ENCODE data around the gene RNF144B. TPM values are rescaled to one million over a fixed set of nuclear protein-coding genes. Genes with fewer than 3 reads are reported as not detected.
"Not testable (repeated sequence)": the region's sequence is repeated elsewhere in the genome, so short reads cannot be mapped to it uniquely, and the experiment has no call there.

RNF144B gene
- total and polyA plus RNA-seq, 2 experiments from 2014 or later: 4.2 to 9.0 TPM

- TF ChIP-seq ZNF462 (CRISPR knock-in tag; IDR thresholded peaks at IDR 0.05): no peak
Observed at GRCh38 chr6:18457065-18457737, 70.1 kb downstream of the RNF144B start (continued).

GRCh38 chr6:18458086-18458485 lies 70.9 kb downstream of the RNF144B start:
- not testable (repeated sequence) for H2AFZ ChIP-seq; H3K27ac ChIP-seq (ENCODE audit: low read depth); H3K9me2 ChIP-seq (ENCODE audit: insufficient read depth); H4K20me1 ChIP-seq (replicated peaks; ENCODE audit: insufficient read depth); H3K4me1 ChIP-seq (ENCODE audit: insufficient read depth); H3K27me3 ChIP-seq (ENCODE audit: insufficient read depth); H3K4me1 Mint-ChIP-seq; H3K27ac Mint-ChIP-seq; H3K36me3 ChIP-seq (ENCODE audit: insufficient read depth); DNase-seq (ENCODE audit: low spot score); ATAC-seq; H3K36me3 Mint-ChIP-seq (ENCODE audit: low read depth); H3K4me3 ChIP-seq; H3K9me3 Mint-ChIP-seq; H3F3A ChIP-seq (replicated peaks; ENCODE audit: low read depth); H3K79me2 ChIP-seq (replicated peaks; ENCODE audit: insufficient read depth); H3K4me3 Mint-ChIP-seq; H3K4me2 ChIP-seq; H3K27me3 Mint-ChIP-seq (ENCODE audit: insufficient read depth, low read depth, poor library complexity)

GRCh38 chr6:18463429-18463828 lies 76.3 kb downstream of the RNF144B start:
- H2AFZ ChIP-seq: no peak overlapping the region
- Mint-ChIP-seq H3K4me1 (no peaks in the 10 kb centered on the region), H3K27ac (no peak overlapping the region), H3K36me3 (ENCODE audit: low read depth) (peaks cover 14% of the 10 kb centered on the region), H3K9me3 (no peaks in the 10 kb centered on the region; the same call in 2 of the 3 replicates), H3K4me3 (no peak overlapping the region), H3K27me3 (ENCODE audit: insufficient read depth, low read depth, poor library complexity) (peaks cover 1% of the 10 kb centered on the region)
- DNase-seq (ENCODE audit: low spot score) (no peak), ATAC-seq (no peak)
- no peaks in the 10 kb centered on the region for H3K27me3 ChIP-seq (ENCODE audit: insufficient read depth)
- no peaks in the 10 kb centered on the region for H3F3A ChIP-seq (replicated peaks; ENCODE audit: low read depth)
- no peak overlapping the region for H3K27ac ChIP-seq (ENCODE audit: low read depth)
- H3K36me3 ChIP-seq (ENCODE audit: insufficient read depth): no peaks in the 10 kb centered on the region; the same call in 1 of the 2 replicates
- no peak overlapping the region for H3K4me3 ChIP-seq
- H3K79me2 ChIP-seq (replicated peaks; ENCODE audit: insufficient read depth): no peaks in the 10 kb centered on the region
- H3K4me1 ChIP-seq (ENCODE audit: insufficient read depth): no peaks in the 10 kb centered on the region
- no peaks in the 10 kb centered on the region for H3K9me2 ChIP-seq (ENCODE audit: insufficient read depth)
- no peak overlapping the region for H3K4me2 ChIP-seq
- no peaks in the 10 kb centered on the region for H4K20me1 ChIP-seq (replicated peaks; ENCODE audit: insufficient read depth)
- TF ChIP-seq REST (IDR thresholded peaks at IDR 0.05; ENCODE audit: unreplicated experiment) (no peak), NANOG (IDR thresholded peaks at IDR 0.05; ENCODE audit: borderline replicate concordance) (no peak)
